Dendritic cell treated with granulocyte-macrophage colony-stimulating factor and Interleukin-4, amounts not matched to agents 40 ng/mL and 50 ng/mL, for 4 days (primary cell): ENCODE measurements around the gene SEZ6.

Experiments
- H3K27ac Mint-ChIP-seq: one replicate; pipeline ENCODE4 v1.8.0; 2022; ENCODE audit warnings: mild to moderate bottlenecking, mixed read lengths
- H3K27me3 Mint-ChIP-seq: one replicate; pipeline ENCODE4 v1.8.0; 2022; ENCODE audit warnings: mild to moderate bottlenecking, mixed read lengths
- H3K36me3 Mint-ChIP-seq: one replicate; pipeline ENCODE4 v1.8.0; 2022; ENCODE audit warnings: low read depth, mixed read lengths
- H3K4me1 Mint-ChIP-seq: one replicate; pipeline ENCODE4 v1.8.0; 2022; ENCODE audit warnings: low read depth, mixed read lengths
- H3K4me3 Mint-ChIP-seq: one replicate; pipeline ENCODE4 v1.8.0; 2022; ENCODE audit warnings: mild to moderate bottlenecking, moderate library complexity, mixed read lengths
- H3K9me3 Mint-ChIP-seq: one replicate; pipeline ENCODE4 v1.8.0; 2022; ENCODE audit warnings: mixed read lengths
- intact Hi-C: fragments of 100-400 bp; cut with micrococcal nuclease; formaldehyde crosslinking; loops from one replicate; pipeline ENCODE4 v1.15.0; 2022

SEZ6 gene

GRCh38 chr17:28956861-28957260 lies 49.0 kb downstream of the SEZ6 start:
- H3K27ac Mint-ChIP-seq, result no peak overlapping the region
- H3K9me3 Mint-ChIP-seq, result no peaks in the 10 kb centered on the region
- intact Hi-C loops, result no loop called here
- no peak overlapping the region for H3K4me3 Mint-ChIP-seq
- no peaks in the 10 kb centered on the region for H3K4me1 Mint-ChIP-seq
- H3K27me3 Mint-ChIP-seq, result peaks cover 2% of the 10 kb centered on the region
- no peaks in the 10 kb centered on the region for H3K36me3 Mint-ChIP-seq

GRCh38 chr17:28956112-28956511 lies 49.7 kb downstream of the SEZ6 start:
- intact Hi-C loops, result no loop called here

GRCh38 chr17:28955408-28955807 lies 50.4 kb downstream of the SEZ6 start:
- intact Hi-C loops, result no loop called here
- Mint-ChIP-seq H3K4me3 (no peak overlapping the region), H3K4me1 (no peaks in the 10 kb centered on the region), H3K27ac (no peak overlapping the region), H3K27me3 (no peaks in the 10 kb centered on the region), H3K9me3 (no peaks in the 10 kb centered on the region), H3K36me3 (peaks cover 4% of the 10 kb centered on the region)

More at GRCh38 chr17:28956112-28956511, 49.7 kb downstream of the SEZ6 start:
- no peaks in the 10 kb centered on the region for H3K27me3 Mint-ChIP-seq
- no peaks in the 10 kb centered on the region for H3K36me3 Mint-ChIP-seq
- no peaks in the 10 kb centered on the region for H3K9me3 Mint-ChIP-seq
- H3K27ac Mint-ChIP-seq, result no peak overlapping the region
- no peak overlapping the region for H3K4me3 Mint-ChIP-seq
- H3K4me1 Mint-ChIP-seq, result no peaks in the 10 kb centered on the region

GRCh38 chr17:28954886-28955285 lies 50.9 kb downstream of the SEZ6 start:
- no peaks in the 10 kb centered on the region for H3K27me3 Mint-ChIP-seq
- no peaks in the 10 kb centered on the region for H3K9me3 Mint-ChIP-seq
- H3K4me3 Mint-ChIP-seq, result no peak overlapping the region
- no peaks in the 10 kb centered on the region for H3K4me1 Mint-ChIP-seq
- H3K36me3 Mint-ChIP-seq, result peaks cover 10% of the 10 kb centered on the region
- intact Hi-C loops, result loop anchor here (5.0 kb wide), 1 partner anchor 337 kb away; the partner anchor contains the start of gene NUFIP2
- no peak overlapping the region for H3K27ac Mint-ChIP-seq

- Mint-ChIP-seq H3K27me3 (no peaks in the 10 kb centered on the region), H3K27ac (no peak overlapping the region), H3K4me1 (peaks cover 5% of the 10 kb centered on the region), H3K36me3 (peaks cover 23% of the 10 kb centered on the region), H3K4me3 (no peak overlapping the region), H3K9me3 (no peaks in the 10 kb centered on the region)
- intact Hi-C loops, result loop anchor here (5.0 kb wide), 1 partner anchor 339 kb away; the partner anchor contains the start of gene NUFIP2
Observed at GRCh38 chr17:28953444-28954118, 52.3 kb downstream of the SEZ6 start.

GRCh38 chr17:28951991-28952975 lies 53.5 kb downstream of the SEZ6 start:
- no peaks in the 10 kb centered on the region for H3K27me3 Mint-ChIP-seq
- H3K9me3 Mint-ChIP-seq, result no peaks in the 10 kb centered on the region
- peaks cover 33% of the 10 kb centered on the region for H3K36me3 Mint-ChIP-seq
- no peak overlapping the region for H3K27ac Mint-ChIP-seq
- intact Hi-C loops, result loop anchor here (5.0 kb wide), 1 partner anchor 340 kb away; the partner anchor contains the start of gene NUFIP2
- peaks cover 16% of the 10 kb centered on the region for H3K4me1 Mint-ChIP-seq
- H3K4me3 Mint-ChIP-seq, result no peak overlapping the region

GRCh38 chr17:28951428-28951990 lies 54.3 kb downstream of the SEZ6 start, which contains the start of gene PHF12:
Gene PHF12, minus strand, starts transcription at chr17:28951518. Its CDS starts 558 bp downstream, at chr17:28950960.
- no peak within 1 kb of the TSS for H3K4me3 Mint-ChIP-seq
- peaks cover 34% of the 10 kb centered on the region for H3K36me3 Mint-ChIP-seq
- H3K9me3 Mint-ChIP-seq, result no peaks in the 10 kb centered on the region
- H3K4me1 Mint-ChIP-seq, result peaks cover 18% of the 10 kb centered on the region
- H3K27me3 Mint-ChIP-seq, result no peaks in the 10 kb centered on the region
- no peak within 1 kb of the TSS for H3K27ac Mint-ChIP-seq
- intact Hi-C loops, result loop anchor here (5.0 kb wide), 1 partner anchor 341 kb away; the partner anchor contains the start of gene NUFIP2

GRCh38 chr17:28950752-28951427 lies 54.9 kb downstream of the SEZ6 start:
- Mint-ChIP-seq H3K4me3 (no peak overlapping the region), H3K9me3 (no peaks in the 10 kb centered on the region), H3K4me1 (peaks cover 24% of the 10 kb centered on the region), H3K27me3 (no peaks in the 10 kb centered on the region), H3K27ac (no peak overlapping the region), H3K36me3 (peaks cover 39% of the 10 kb centered on the region)
- intact Hi-C loops, result loop anchor here (5.0 kb wide), 1 partner anchor 341 kb away; the partner anchor contains the start of gene NUFIP2

- no peak overlapping the region for H3K4me3 Mint-ChIP-seq
- H3K36me3 Mint-ChIP-seq, result peaks cover 46% of the 10 kb centered on the region
- no peak overlapping the region for H3K27ac Mint-ChIP-seq
- no peaks in the 10 kb centered on the region for H3K9me3 Mint-ChIP-seq
- H3K27me3 Mint-ChIP-seq, result no peaks in the 10 kb centered on the region
- peaks cover 31% of the 10 kb centered on the region for H3K4me1 Mint-ChIP-seq
- intact Hi-C loops, result loop anchor here (5.0 kb wide), 1 partner anchor 342 kb away; the partner anchor contains the start of gene NUFIP2
Observed at GRCh38 chr17:28950017-28950751, 55.6 kb downstream of the SEZ6 start.

GRCh38 chr17:28949185-28950016 lies 56.4 kb downstream of the SEZ6 start:
- H3K27ac Mint-ChIP-seq, result no peak overlapping the region
- H3K36me3 Mint-ChIP-seq, result peaks cover 53% of the 10 kb centered on the region
- peaks cover 34% of the 10 kb centered on the region for H3K4me1 Mint-ChIP-seq
- H3K27me3 Mint-ChIP-seq, result no peaks in the 10 kb centered on the region
- no peak overlapping the region for H3K4me3 Mint-ChIP-seq
- intact Hi-C loops, result loop anchor here (2.0 to 5.0 kb wide), 2 partner anchors 223 to 343 kb away; partner anchors contain the start of genes NUFIP2 and TLCD1
- H3K9me3 Mint-ChIP-seq, result no peaks in the 10 kb centered on the region

- H3K27me3 Mint-ChIP-seq, result no peaks in the 10 kb centered on the region
- intact Hi-C loops, result loop anchor here (2.0 kb wide), 1 partner anchor 222 kb away; the partner anchor contains the start of gene TLCD1
- H3K36me3 Mint-ChIP-seq, result peaks cover 58% of the 10 kb centered on the region
Observed at GRCh38 chr17:28948873-28949184, 57.0 kb downstream of the SEZ6 start.

GRCh38 chr17:28948342-28948741 lies 57.5 kb downstream of the SEZ6 start:
- Mint-ChIP-seq H3K4me1 (peaks cover 37% of the 10 kb centered on the region), H3K4me3 (no peak overlapping the region)

More at GRCh38 chr17:28948873-28949184, 57.0 kb downstream of the SEZ6 start:
- Mint-ChIP-seq H3K4me1 (peaks cover 37% of the 10 kb centered on the region), H3K4me3 (no peak overlapping the region), H3K9me3 (no peaks in the 10 kb centered on the region), H3K27ac (no peak overlapping the region)

More at GRCh38 chr17:28948342-28948741, 57.5 kb downstream of the SEZ6 start:
- Mint-ChIP-seq H3K27ac (no peak overlapping the region), H3K27me3 (no peaks in the 10 kb centered on the region), H3K9me3 (no peaks in the 10 kb centered on the region), H3K36me3 (peaks cover 63% of the 10 kb centered on the region)
- intact Hi-C loops, result loop anchor here (2.0 kb wide), 1 partner anchor 222 kb away; the partner anchor contains the start of gene TLCD1
